DOHH2 (cell line): ENCODE results near the gene HECA.
A peak's percentile ranks its signal among the peaks of the same experiment; 100 is the strongest.

ENCODE experiments used
- H3F3A ChIP-seq: fragments of 200-600 bp; sonication (generic), shearing (Covaris generic); 2 replicates; pipeline ENCODE4 v1.6.0; 2016; ENCODE audit warnings: antibody characterized with exemption, mild to moderate bottlenecking; ENCODE audit not compliant: control insufficient read depth, insufficient read depth
- H3K27ac ChIP-seq: fragments of 200-600 bp; sonication (generic); 2 replicates; pipeline ENCODE4 v1.5.1; 2014; ENCODE audit warnings: low read depth, mild to moderate bottlenecking, low read length, moderate library complexity
- H3K27me3 ChIP-seq: fragments of 200-600 bp; sonication (generic); 2 replicates; pipeline ENCODE4 v1.6.1; 2014; ENCODE audit warnings: mild to moderate bottlenecking, low read length, mixed read lengths; ENCODE audit not compliant: control insufficient read depth
- H3K36me3 ChIP-seq: fragments of 200-600 bp; sonication (generic); 2 replicates; pipeline ENCODE4 v1.6.1; 2014; ENCODE audit warnings: mild to moderate bottlenecking, low read length, moderate library complexity, mixed read lengths; ENCODE audit not compliant: control insufficient read depth
- H3K4me1 ChIP-seq: fragments of 200-600 bp; sonication (generic); 2 replicates; pipeline ENCODE4 v1.6.1; 2014; ENCODE audit warnings: mild to moderate bottlenecking, low read length, mixed read lengths; ENCODE audit not compliant: control insufficient read depth
- H3K4me2 ChIP-seq: fragments of 200-600 bp; sonication (generic); 2 replicates; pipeline ENCODE4 v1.6.0; 2014; ENCODE audit warnings: mild to moderate bottlenecking, low read length, moderate library complexity
- H3K4me3 ChIP-seq: fragments of 200-600 bp; sonication (generic); 2 replicates; pipeline ENCODE4 v1.5.1; 2014; ENCODE audit warnings: mild to moderate bottlenecking, low read length, mixed read lengths
- H3K79me2 ChIP-seq: fragments of 200-600 bp; sonication (generic); 2 replicates; pipeline ENCODE4 v1.6.1; 2014; ENCODE audit warnings: mild to moderate bottlenecking, low read length, mixed read lengths; ENCODE audit not compliant: control insufficient read depth
- H3K9me2 ChIP-seq: fragments of 200-600 bp; sonication (generic); replicated peaks from 2 replicates; pipeline ENCODE4 v1.6.1; 2014; ENCODE audit warnings: mild to moderate bottlenecking, low read length, mixed read lengths; ENCODE audit not compliant: control insufficient read depth
- H3K9me3 ChIP-seq: fragments of 200-600 bp; sonication (generic); 2 replicates; pipeline ENCODE4 v1.6.1; 2014; ENCODE audit warnings: antibody characterized with exemption, low read length, mixed read lengths; ENCODE audit not compliant: control insufficient read depth, insufficient read depth
- H4K20me1 ChIP-seq: fragments of 200-600 bp; sonication (generic); 2 replicates; pipeline ENCODE4 v1.6.0; 2014; ENCODE audit warnings: low read depth, mild to moderate bottlenecking, antibody characterized with exemption, low read length, moderate library complexity; ENCODE audit not compliant: control insufficient read depth, insufficient read depth
- CTCF ChIP-seq: fragments of 200-600 bp; sonication (generic); IDR thresholded peaks from one replicate; pipeline ENCODE4 v1.5.1; 2014; ENCODE audit warnings: antibody characterized with exemption, mild to moderate bottlenecking, low read depth, low read length; ENCODE audit not compliant: poor library complexity, severe bottlenecking
- EZH2phosphoT487 ChIP-seq: fragments of 200-600 bp; sonication (generic); IDR thresholded peaks from 2 replicates; pipeline ENCODE4 v1.6.1; 2017; ENCODE audit warnings: borderline replicate concordance, mild to moderate bottlenecking, antibody characterized with exemption, low read length, moderate library complexity, mixed read lengths

The HECA gene

GRCh38 chr6:139144490-139145085, 9.7 kb downstream of the HECA start:
- peaks cover 11% of the 10 kb centered on the region for H4K20me1 ChIP-seq

GRCh38 chr6:139145661-139146060, 10.8 kb downstream of the HECA start:
- Histone ChIP-seq H3K27me3 (no peaks in the 10 kb centered on the region), H3K36me3 (no peaks in the 10 kb centered on the region; the same call in 1 of the 2 replicates), H3K9me3 (no peaks in the 10 kb centered on the region), H3K4me2 (no peak overlapping the region), H3F3A (no peaks in the 10 kb centered on the region), H3K27ac (no peak overlapping the region), H3K4me1 (peaks cover 43% of the 10 kb centered on the region), H4K20me1 (peaks cover 12% of the 10 kb centered on the region), H3K4me3 (no peak overlapping the region), H3K79me2 (peaks cover 95% of the 10 kb centered on the region), H3K9me2 (no peaks in the 10 kb centered on the region)
- TF ChIP-seq EZH2phosphoT487 (no peak), CTCF (no peak)

More at GRCh38 chr6:139144490-139145085, 9.7 kb downstream of the HECA start:
- Histone ChIP-seq H3K27ac (no peak overlapping the region), H3K4me1 (peaks cover 37% of the 10 kb centered on the region), H3K36me3 (no peaks in the 10 kb centered on the region; the same call in 1 of the 2 replicates), H3K79me2 (peaks cover 97% of the 10 kb centered on the region), H3F3A (no peaks in the 10 kb centered on the region), H3K4me3 (no peak overlapping the region), H3K27me3 (no peaks in the 10 kb centered on the region), H3K4me2 (peak overlapping the region; percentile 28), H3K9me2 (no peaks in the 10 kb centered on the region), H3K9me3 (no peaks in the 10 kb centered on the region)
- no peak for TF ChIP-seq CTCF
- TF ChIP-seq EZH2phosphoT487 = no peak

GRCh38 chr6:139146317-139146726, 11.4 kb downstream of the HECA start:
- Histone ChIP-seq H3K36me3 (no peaks in the 10 kb centered on the region; the same call in 1 of the 2 replicates), H3K4me3 (no peak overlapping the region), H3K27ac (no peak overlapping the region), H4K20me1 (peaks cover 16% of the 10 kb centered on the region), H3K79me2 (peaks cover 95% of the 10 kb centered on the region), H3K4me1 (peaks cover 43% of the 10 kb centered on the region), H3F3A (no peaks in the 10 kb centered on the region), H3K4me2 (no peak overlapping the region), H3K9me3 (no peaks in the 10 kb centered on the region), H3K27me3 (no peaks in the 10 kb centered on the region), H3K9me2 (no peaks in the 10 kb centered on the region)
- no peak for TF ChIP-seq CTCF
- TF ChIP-seq EZH2phosphoT487 = no peak
